NCI-H1417 treated with DMSO at 0.1 percent for 48 hours (cell line): ENCODE measurements around the gene CAMSAP2.

Experiments used
- DNase-seq: peaks from one replicate; lab custom pipeline; 2025; lab: John Stamatoyannopoulos, UW

CAMSAP2 gene

GRCh38 chr1:200897259-200897658 lies 158.6 kb downstream of the CAMSAP2 start:
- no peak for DNase-seq

- DNase-seq = no peak
These were observed 160.3 kb downstream of the CAMSAP2 start for GRCh38 chr1:200899015-200899386.

GRCh38 chr1:200899451-200899915 lies 160.8 kb downstream of the CAMSAP2 start:
- DNase-seq = no peak

- no peak for DNase-seq
These were observed 161.5 kb downstream of the CAMSAP2 start for GRCh38 chr1:200899954-200900867.

GRCh38 chr1:200900877-200901276 lies 162.2 kb downstream of the CAMSAP2 start:
- DNase-seq = no peak

GRCh38 chr1:200901350-200901749 lies 162.7 kb downstream of the CAMSAP2 start:
- no peak for DNase-seq

GRCh38 chr1:200901796-200902444 lies 163.2 kb downstream of the CAMSAP2 start:
- no peak for DNase-seq

- no peak for DNase-seq
These were observed 165.1 kb downstream of the CAMSAP2 start for GRCh38 chr1:200903793-200904192.

GRCh38 chr1:200904772-200905171 lies 166.1 kb downstream of the CAMSAP2 start:
- DNase-seq = no peak

GRCh38 chr1:200905411-200906052 lies 166.8 kb downstream of the CAMSAP2 start:
- no peak for DNase-seq

GRCh38 chr1:200906491-200906890 lies 167.8 kb downstream of the CAMSAP2 start:
- DNase-seq = no peak

GRCh38 chr1:200907611-200908097 lies 169.0 kb downstream of the CAMSAP2 start:
- DNase-seq = no peak

- DNase-seq = no peak
These were observed 169.6 kb downstream of the CAMSAP2 start for GRCh38 chr1:200908191-200908868.

- no peak for DNase-seq
These were observed 170.4 kb downstream of the CAMSAP2 start for GRCh38 chr1:200909071-200909470.

GRCh38 chr1:200909757-200910239 lies 171.1 kb downstream of the CAMSAP2 start:
- no peak for DNase-seq
